ENCODE results near the gene TDRD12.
"Not testable (repeated sequence)": the region's sequence is repeated elsewhere in the genome, so short reads cannot be mapped to it uniquely, and the experiment has no call there.

The TDRD12 gene

DNA sequence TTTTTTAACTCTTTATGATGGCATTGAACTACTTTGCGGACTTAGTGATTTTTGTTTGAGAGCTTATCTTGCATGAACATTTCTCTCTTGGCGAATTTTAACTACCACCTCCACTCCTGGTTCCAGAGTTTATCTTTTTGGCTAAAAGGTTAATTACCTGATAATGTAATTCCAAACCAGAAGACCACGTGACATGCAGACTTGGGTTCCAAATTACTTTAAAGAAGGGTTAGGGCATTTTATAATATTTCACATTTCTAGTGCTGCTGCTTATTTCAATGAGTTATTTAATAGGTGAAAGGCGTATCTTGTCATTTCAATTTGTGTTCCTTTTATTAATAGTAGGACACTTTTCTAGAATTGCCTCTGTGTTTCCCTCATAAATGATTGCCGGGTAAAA, 52.0 kb downstream of the TDRD12 start:
- no peaks in the 10 kb centered on the region for H3K9me3 ChIP-seq (ENCODE audit: control insufficient read depth, low read length)
- no peak overlapping the region for H3K4me3 ChIP-seq (ENCODE audit: insufficient read depth, low read depth, low read length)
- no peaks in the 10 kb centered on the region for H3K27me3 ChIP-seq (ENCODE audit: control insufficient read depth, insufficient read depth, low read length, poor library complexity, severe bottlenecking)
- no peaks in the 10 kb centered on the region for H3K36me3 ChIP-seq (ENCODE audit: control insufficient read depth, insufficient read depth, low read length)
- WGBS, 2 experiments: 82 to 96% methylated on average over 3 to 5 of the region's 5 CpGs
- H3K4me1 ChIP-seq (ENCODE audit: control insufficient read depth, insufficient read depth, low read length): no peaks in the 10 kb centered on the region
- no peak overlapping the region for H3K27ac ChIP-seq (ENCODE audit: insufficient read depth, low read depth, low read length, poor library complexity, severe bottlenecking)

DNA sequence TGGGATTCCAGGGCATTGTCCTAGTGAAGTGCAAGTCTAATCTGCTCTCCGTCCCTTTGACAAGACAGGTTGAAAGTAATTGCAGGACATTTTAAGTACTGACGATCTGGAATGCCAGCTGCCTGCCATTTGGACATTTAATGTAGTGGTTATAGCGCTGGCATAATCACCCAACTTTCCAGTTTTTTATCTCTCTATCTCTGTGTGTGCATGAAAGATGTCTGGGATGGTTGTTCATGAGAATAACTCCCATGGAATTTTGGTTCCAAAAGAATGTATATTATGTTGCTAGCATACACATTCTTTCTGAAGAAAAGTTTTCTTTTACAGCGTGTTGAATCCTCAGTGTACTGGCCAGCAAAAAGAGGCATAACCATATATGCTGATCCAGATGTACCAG, 53.6 kb downstream of the TDRD12 start:
- no peak overlapping the region for H3K4me3 ChIP-seq (ENCODE audit: insufficient read depth, low read depth, low read length)
- no peaks in the 10 kb centered on the region for H3K4me1 ChIP-seq (ENCODE audit: control insufficient read depth, insufficient read depth, low read length)
- 93 to 95% methylated on average over 3 to 4 of the region's 4 CpGs for WGBS, 2 experiments
- no peaks in the 10 kb centered on the region for H3K27me3 ChIP-seq (ENCODE audit: control insufficient read depth, insufficient read depth, low read length, poor library complexity, severe bottlenecking)
- no peaks in the 10 kb centered on the region for H3K36me3 ChIP-seq (ENCODE audit: control insufficient read depth, insufficient read depth, low read length)
- no peaks in the 10 kb centered on the region for H3K9me3 ChIP-seq (ENCODE audit: control insufficient read depth, low read length)
- no peak overlapping the region for H3K27ac ChIP-seq (ENCODE audit: insufficient read depth, low read depth, low read length, poor library complexity, severe bottlenecking)

DNA sequence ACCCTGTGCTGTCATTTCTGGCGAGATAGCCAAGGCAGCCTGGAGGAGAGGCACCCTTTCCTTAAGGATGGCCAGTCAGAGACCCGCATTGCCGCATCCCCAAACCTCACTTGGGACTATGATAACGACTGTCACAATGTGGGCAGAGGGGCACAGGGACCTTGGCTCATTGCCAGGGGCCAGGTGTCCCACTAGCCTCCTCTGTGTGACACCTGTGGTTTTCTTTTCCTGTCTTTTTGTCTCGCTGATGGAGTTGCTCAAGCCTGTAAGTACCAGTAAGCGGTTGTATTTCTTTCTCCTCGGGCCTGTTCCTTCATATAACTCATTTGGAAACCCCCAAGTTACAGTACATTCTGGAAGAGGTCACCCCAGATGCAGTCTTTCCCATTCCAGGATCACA, 59.5 kb downstream of the TDRD12 start:
- 77 to 81% methylated on average over 7 of the region's 7 CpGs for whole genome bisulfite sequencing, 2 experiments
- Histone ChIP-seq H3K36me3 (ENCODE audit: control insufficient read depth, insufficient read depth, low read length) (no peaks in the 10 kb centered on the region), H3K27ac (ENCODE audit: insufficient read depth, low read depth, low read length, poor library complexity, severe bottlenecking) (no peak overlapping the region), H3K4me3 (ENCODE audit: insufficient read depth, low read depth, low read length) (no peak overlapping the region), H3K4me1 (ENCODE audit: control insufficient read depth, insufficient read depth, low read length) (no peaks in the 10 kb centered on the region), H3K27me3 (ENCODE audit: control insufficient read depth, insufficient read depth, low read length, poor library complexity, severe bottlenecking) (no peaks in the 10 kb centered on the region), H3K9me3 (ENCODE audit: control insufficient read depth, low read length) (no peaks in the 10 kb centered on the region)

DNA sequence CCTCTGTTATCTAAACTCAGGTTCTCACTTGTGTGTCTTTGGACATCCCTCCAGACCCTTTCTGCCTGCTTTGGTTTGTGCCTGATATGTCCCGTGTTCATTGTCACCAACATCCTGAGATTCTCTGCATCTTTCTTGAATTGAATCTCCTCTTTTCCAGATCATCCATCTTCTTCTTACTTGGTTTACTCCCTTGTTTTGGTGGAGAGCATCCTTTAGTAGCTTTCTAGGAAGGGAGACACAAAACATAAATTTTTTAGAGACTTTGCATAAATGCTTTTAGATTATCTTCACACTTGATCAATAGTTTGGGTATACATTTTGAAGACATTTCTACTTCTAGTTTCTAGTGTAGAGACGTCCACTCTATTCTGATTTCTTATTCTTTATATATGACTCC, 61.7 kb downstream of the TDRD12 start:
- no peaks in the 10 kb centered on the region for H3K9me3 ChIP-seq (ENCODE audit: control insufficient read depth, low read length)
- H3K27me3 ChIP-seq (ENCODE audit: control insufficient read depth, insufficient read depth, low read length, poor library complexity, severe bottlenecking): no peaks in the 10 kb centered on the region
- H3K4me1 ChIP-seq (ENCODE audit: control insufficient read depth, insufficient read depth, low read length): no peaks in the 10 kb centered on the region
- H3K27ac ChIP-seq (ENCODE audit: insufficient read depth, low read depth, low read length, poor library complexity, severe bottlenecking): no peak overlapping the region
- no peaks in the 10 kb centered on the region for H3K36me3 ChIP-seq (ENCODE audit: control insufficient read depth, insufficient read depth, low read length)
- H3K4me3 ChIP-seq (ENCODE audit: insufficient read depth, low read depth, low read length): no peak overlapping the region
- 88 to 98% methylated on average over 1 to 2 of the region's 2 CpGs for WGBS, 2 experiments

DNA sequence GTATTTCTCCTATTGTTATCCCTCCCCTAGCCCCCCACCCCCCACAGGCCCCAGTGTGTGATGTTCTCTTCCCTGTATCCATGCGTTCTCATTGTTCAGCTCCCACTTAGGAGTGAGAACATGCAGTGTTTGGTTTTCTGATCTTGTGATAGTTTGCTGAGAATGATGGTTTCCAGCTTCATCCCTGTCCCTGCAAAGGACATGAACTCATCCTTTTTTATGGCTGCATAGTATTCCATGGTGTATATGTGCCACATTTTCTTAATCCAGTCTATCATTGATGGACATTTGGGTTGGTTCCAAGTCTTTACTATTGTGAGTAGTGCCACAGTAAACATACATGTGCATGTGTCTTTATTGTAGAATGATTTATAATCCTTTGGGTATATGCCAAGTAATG, 62.5 kb downstream of the TDRD12 start:
- not testable (repeated sequence) for H3K27ac ChIP-seq (ENCODE audit: insufficient read depth, low read depth, low read length, poor library complexity, severe bottlenecking); H3K36me3 ChIP-seq (ENCODE audit: control insufficient read depth, insufficient read depth, low read length); H3K27me3 ChIP-seq (ENCODE audit: control insufficient read depth, insufficient read depth, low read length, poor library complexity, severe bottlenecking); H3K4me1 ChIP-seq (ENCODE audit: control insufficient read depth, insufficient read depth, low read length); H3K9me3 ChIP-seq (ENCODE audit: control insufficient read depth, low read length); H3K4me3 ChIP-seq (ENCODE audit: insufficient read depth, low read depth, low read length)
- WGBS, 2 experiments: 100% methylated on average over 1 of the region's 1 CpG

- not testable (repeated sequence) for H3K4me1 ChIP-seq (ENCODE audit: control insufficient read depth, insufficient read depth, low read length); H3K27me3 ChIP-seq (ENCODE audit: control insufficient read depth, insufficient read depth, low read length, poor library complexity, severe bottlenecking); H3K9me3 ChIP-seq (ENCODE audit: control insufficient read depth, low read length); H3K4me3 ChIP-seq (ENCODE audit: insufficient read depth, low read depth, low read length); H3K36me3 ChIP-seq (ENCODE audit: control insufficient read depth, insufficient read depth, low read length); H3K27ac ChIP-seq (ENCODE audit: insufficient read depth, low read depth, low read length, poor library complexity, severe bottlenecking)
- WGBS, 2 experiments: 42 to 50% methylated on average over 12 of the region's 12 CpGs
These were observed 67.7 kb downstream of the TDRD12 start for GRCh38 chr19:32787161-32787813.

GRCh38 chr19:32787895-32788294, 68.3 kb downstream of the TDRD12 start:
- not testable (repeated sequence) for H3K27ac ChIP-seq (ENCODE audit: insufficient read depth, low read depth, low read length, poor library complexity, severe bottlenecking); H3K4me3 ChIP-seq (ENCODE audit: insufficient read depth, low read depth, low read length); H3K27me3 ChIP-seq (ENCODE audit: control insufficient read depth, insufficient read depth, low read length, poor library complexity, severe bottlenecking); H3K36me3 ChIP-seq (ENCODE audit: control insufficient read depth, insufficient read depth, low read length); H3K9me3 ChIP-seq (ENCODE audit: control insufficient read depth, low read length); H3K4me1 ChIP-seq (ENCODE audit: control insufficient read depth, insufficient read depth, low read length)
- 86 to 92% methylated on average over 5 of the region's 5 CpGs for WGBS, 2 experiments

- Histone ChIP-seq H3K4me1 (ENCODE audit: control insufficient read depth, insufficient read depth, low read length) (peaks cover 10% of the 10 kb centered on the region), H3K9me3 (ENCODE audit: control insufficient read depth, low read length) (no peaks in the 10 kb centered on the region), H3K36me3 (ENCODE audit: control insufficient read depth, insufficient read depth, low read length) (no peaks in the 10 kb centered on the region), H3K27me3 (ENCODE audit: control insufficient read depth, insufficient read depth, low read length, poor library complexity, severe bottlenecking) (no peaks in the 10 kb centered on the region), H3K27ac (ENCODE audit: insufficient read depth, low read depth, low read length, poor library complexity, severe bottlenecking) (no peak overlapping the region), H3K4me3 (ENCODE audit: insufficient read depth, low read depth, low read length) (no peak overlapping the region)
- 91 to 93% methylated on average over 10 of the region's 10 CpGs for WGBS, 2 experiments
These were observed 69.9 kb downstream of the TDRD12 start for GRCh38 chr19:32789429-32789828.

DNA sequence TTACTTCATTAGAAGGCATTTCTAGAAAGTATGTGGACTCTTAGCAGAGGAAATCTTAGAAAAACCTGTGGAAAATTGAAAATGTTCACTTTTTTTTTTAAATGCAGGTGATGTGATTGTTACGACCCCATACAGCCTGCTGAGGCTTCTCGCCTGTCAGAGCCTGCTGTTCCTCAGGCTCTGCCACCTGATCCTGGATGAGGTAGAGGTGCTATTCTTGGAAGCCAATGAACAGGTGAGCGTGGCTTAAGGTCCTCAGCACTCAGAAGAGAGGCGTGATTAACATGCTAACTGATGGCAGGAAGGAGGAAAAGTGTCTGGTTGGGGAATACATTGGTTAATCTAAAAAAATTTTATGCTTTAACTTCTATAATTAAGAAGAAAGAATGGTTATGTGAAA, 78.6 kb downstream of the TDRD12 start:
- no peaks in the 10 kb centered on the region for H3K4me1 ChIP-seq (ENCODE audit: control insufficient read depth, insufficient read depth, low read length)
- 85 to 89% methylated on average over 4 of the region's 4 CpGs for WGBS, 2 experiments
- no peaks in the 10 kb centered on the region for H3K27me3 ChIP-seq (ENCODE audit: control insufficient read depth, insufficient read depth, low read length, poor library complexity, severe bottlenecking)
- no peaks in the 10 kb centered on the region for H3K9me3 ChIP-seq (ENCODE audit: control insufficient read depth, low read length)
- no peak overlapping the region for H3K27ac ChIP-seq (ENCODE audit: insufficient read depth, low read depth, low read length, poor library complexity, severe bottlenecking)
- no peaks in the 10 kb centered on the region for H3K36me3 ChIP-seq (ENCODE audit: control insufficient read depth, insufficient read depth, low read length)
- no peak overlapping the region for H3K4me3 ChIP-seq (ENCODE audit: insufficient read depth, low read depth, low read length)

- Histone ChIP-seq H3K36me3 (ENCODE audit: control insufficient read depth, insufficient read depth, low read length) (no peaks in the 10 kb centered on the region), H3K27ac (ENCODE audit: insufficient read depth, low read depth, low read length, poor library complexity, severe bottlenecking) (no peak overlapping the region), H3K9me3 (ENCODE audit: control insufficient read depth, low read length) (no peaks in the 10 kb centered on the region), H3K4me1 (ENCODE audit: control insufficient read depth, insufficient read depth, low read length) (no peaks in the 10 kb centered on the region), H3K4me3 (ENCODE audit: insufficient read depth, low read depth, low read length) (no peak overlapping the region), H3K27me3 (ENCODE audit: control insufficient read depth, insufficient read depth, low read length, poor library complexity, severe bottlenecking) (no peaks in the 10 kb centered on the region)
These were observed 80.6 kb downstream of the TDRD12 start for GRCh38 chr19:32800191-32800590.

DNA sequence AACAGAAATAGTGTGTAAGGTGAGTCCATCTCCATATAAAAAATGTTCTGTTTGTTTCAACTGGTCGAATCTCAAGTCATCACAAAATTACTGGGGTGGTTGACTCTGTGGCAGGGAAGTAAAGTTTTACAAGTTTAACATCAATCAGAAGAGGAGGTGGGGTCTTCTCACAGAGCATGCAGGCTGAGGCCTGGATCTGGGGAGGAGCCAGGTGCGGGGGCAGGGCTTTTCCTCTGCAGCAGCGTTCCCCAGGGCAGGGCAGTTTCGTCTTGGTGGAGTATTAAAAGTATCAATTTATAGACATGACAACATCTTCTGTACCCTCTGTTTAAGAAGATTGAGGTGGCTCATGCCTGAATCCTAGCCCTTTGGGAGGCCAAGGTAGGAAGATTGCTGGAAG, 81.2 kb downstream of the TDRD12 start:
- Histone ChIP-seq H3K27me3 (ENCODE audit: control insufficient read depth, insufficient read depth, low read length, poor library complexity, severe bottlenecking) (no peaks in the 10 kb centered on the region), H3K36me3 (ENCODE audit: control insufficient read depth, insufficient read depth, low read length) (no peaks in the 10 kb centered on the region), H3K27ac (ENCODE audit: insufficient read depth, low read depth, low read length, poor library complexity, severe bottlenecking) (no peak overlapping the region), H3K4me1 (ENCODE audit: control insufficient read depth, insufficient read depth, low read length) (no peaks in the 10 kb centered on the region), H3K4me3 (ENCODE audit: insufficient read depth, low read depth, low read length) (no peak overlapping the region), H3K9me3 (ENCODE audit: control insufficient read depth, low read length) (no peaks in the 10 kb centered on the region)
- WGBS, 2 experiments: 75 to 85% methylated on average over 2 to 4 of the region's 4 CpGs

Measured in ectodermal cell (in vitro differentiated cells).